ENCODE results near the gene PHYKPL.

The PHYKPL gene

DNA sequence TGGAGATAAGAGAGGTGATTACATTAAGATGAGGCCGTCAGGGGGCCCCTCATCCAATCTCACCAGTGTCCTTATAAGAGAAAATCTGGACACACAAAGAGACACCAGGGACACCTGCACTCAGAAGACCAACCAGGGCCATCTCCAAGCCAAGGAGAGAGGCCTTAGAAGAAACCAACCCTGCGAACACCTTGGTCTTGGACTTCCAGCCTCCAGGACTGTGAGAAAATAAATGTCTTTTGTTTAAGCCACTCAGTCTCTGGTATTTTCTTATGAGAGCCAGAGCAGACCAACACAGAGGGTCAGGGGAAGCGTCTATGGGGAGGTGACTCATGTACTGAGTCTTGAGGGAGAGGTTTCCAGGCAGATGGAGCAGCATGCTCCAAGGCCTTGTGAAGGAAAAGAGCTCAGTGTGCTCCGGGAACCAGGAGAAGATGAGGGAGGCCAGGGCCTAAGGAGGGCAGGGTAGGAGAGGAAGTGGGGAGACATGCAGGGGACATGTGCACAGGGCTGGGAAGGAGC lies 5.4 kb downstream of the PHYKPL start:
- Histone ChIP-seq H3K27me3 (ENCODE audit: insufficient read depth, poor library complexity, severe bottlenecking) (no peaks in the 10 kb centered on the region), H3K27ac (replicated peaks) (no peak overlapping the region), H3K4me3 (replicated peaks; ENCODE audit: insufficient read depth, low read length) (no peak overlapping the region)

DNA sequence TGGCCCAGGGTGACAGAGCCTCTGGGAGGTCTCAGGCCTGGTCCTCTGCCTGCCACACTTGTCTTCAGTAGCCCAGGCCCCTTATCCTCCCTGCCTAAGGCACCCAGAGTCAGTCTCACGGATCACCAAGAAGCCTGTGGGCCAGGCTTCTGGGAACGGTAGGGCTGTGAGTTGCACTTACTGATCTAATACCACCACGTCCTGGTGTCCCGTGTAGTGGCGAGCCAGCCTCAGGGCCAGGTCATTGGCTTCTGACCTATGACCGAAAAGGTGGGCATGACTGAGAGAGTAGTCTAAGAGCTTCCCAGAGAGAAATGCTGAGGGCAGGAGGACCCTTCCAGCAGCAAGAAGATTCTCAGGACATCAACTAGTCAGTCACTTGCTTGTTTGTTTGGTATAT lies 7.4 kb downstream of the PHYKPL start:
- H3K27ac ChIP-seq (replicated peaks), result no peak overlapping the region
- no peak for DNase-seq (ENCODE audit: low read depth in 1 of 2, low spot score in 1 of 2)
- H3K27me3 ChIP-seq (ENCODE audit: insufficient read depth, poor library complexity, severe bottlenecking), result no peaks in the 10 kb centered on the region
- TF ChIP-seq, protein P1, sequence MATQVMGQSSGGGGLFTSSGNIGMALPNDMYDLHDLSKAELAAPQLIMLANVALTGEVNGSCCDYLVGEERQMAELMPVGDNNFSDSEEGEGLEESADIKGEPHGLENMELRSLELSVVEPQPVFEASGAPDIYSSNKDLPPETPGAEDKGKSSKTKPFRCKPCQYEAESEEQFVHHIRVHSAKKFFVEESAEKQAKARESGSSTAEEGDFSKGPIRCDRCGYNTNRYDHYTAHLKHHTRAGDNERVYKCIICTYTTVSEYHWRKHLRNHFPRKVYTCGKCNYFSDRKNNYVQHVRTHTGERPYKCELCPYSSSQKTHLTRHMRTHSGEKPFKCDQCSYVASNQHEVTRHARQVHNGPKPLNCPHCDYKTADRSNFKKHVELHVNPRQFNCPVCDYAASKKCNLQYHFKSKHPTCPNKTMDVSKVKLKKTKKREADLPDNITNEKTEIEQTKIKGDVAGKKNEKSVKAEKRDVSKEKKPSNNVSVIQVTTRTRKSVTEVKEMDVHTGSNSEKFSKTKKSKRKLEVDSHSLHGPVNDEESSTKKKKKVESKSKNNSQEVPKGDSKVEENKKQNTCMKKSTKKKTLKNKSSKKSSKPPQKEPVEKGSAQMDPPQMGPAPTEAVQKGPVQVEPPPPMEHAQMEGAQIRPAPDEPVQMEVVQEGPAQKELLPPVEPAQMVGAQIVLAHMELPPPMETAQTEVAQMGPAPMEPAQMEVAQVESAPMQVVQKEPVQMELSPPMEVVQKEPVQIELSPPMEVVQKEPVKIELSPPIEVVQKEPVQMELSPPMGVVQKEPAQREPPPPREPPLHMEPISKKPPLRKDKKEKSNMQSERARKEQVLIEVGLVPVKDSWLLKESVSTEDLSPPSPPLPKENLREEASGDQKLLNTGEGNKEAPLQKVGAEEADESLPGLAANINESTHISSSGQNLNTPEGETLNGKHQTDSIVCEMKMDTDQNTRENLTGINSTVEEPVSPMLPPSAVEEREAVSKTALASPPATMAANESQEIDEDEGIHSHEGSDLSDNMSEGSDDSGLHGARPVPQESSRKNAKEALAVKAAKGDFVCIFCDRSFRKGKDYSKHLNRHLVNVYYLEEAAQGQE (IDR thresholded peaks at IDR 0.05; ENCODE audit: insufficient replicate concordance, low read depth), result no peak
- TF ChIP-seq, protein P2, sequence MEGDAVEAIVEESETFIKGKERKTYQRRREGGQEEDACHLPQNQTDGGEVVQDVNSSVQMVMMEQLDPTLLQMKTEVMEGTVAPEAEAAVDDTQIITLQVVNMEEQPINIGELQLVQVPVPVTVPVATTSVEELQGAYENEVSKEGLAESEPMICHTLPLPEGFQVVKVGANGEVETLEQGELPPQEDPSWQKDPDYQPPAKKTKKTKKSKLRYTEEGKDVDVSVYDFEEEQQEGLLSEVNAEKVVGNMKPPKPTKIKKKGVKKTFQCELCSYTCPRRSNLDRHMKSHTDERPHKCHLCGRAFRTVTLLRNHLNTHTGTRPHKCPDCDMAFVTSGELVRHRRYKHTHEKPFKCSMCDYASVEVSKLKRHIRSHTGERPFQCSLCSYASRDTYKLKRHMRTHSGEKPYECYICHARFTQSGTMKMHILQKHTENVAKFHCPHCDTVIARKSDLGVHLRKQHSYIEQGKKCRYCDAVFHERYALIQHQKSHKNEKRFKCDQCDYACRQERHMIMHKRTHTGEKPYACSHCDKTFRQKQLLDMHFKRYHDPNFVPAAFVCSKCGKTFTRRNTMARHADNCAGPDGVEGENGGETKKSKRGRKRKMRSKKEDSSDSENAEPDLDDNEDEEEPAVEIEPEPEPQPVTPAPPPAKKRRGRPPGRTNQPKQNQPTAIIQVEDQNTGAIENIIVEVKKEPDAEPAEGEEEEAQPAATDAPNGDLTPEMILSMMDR (IDR thresholded peaks at IDR 0.05; ENCODE audit: insufficient read depth, low read length), result no peak
- no peak for TF ChIP-seq GABPA (IDR thresholded peaks at IDR 0.05; ENCODE audit: low read depth)
- no peak for TF ChIP-seq POLR2AphosphoS5 (IDR thresholded peaks at IDR 0.05; ENCODE audit: low read depth)
- TF ChIP-seq SPI1 (IDR thresholded peaks at IDR 0.05; ENCODE audit: borderline replicate concordance, low read depth), result no peak
- no peak overlapping the region for H3K4me3 ChIP-seq (replicated peaks; ENCODE audit: insufficient read depth, low read length)

More for the DNA sequence above, 5.4 kb downstream of the PHYKPL start:
- no peak for DNase-seq (ENCODE audit: low read depth in 1 of 2, low spot score in 1 of 2)
- TF ChIP-seq GABPA (IDR thresholded peaks at IDR 0.05; ENCODE audit: low read depth) (no peak), POLR2AphosphoS5 (IDR thresholded peaks at IDR 0.05; ENCODE audit: low read depth) (no peak), SPI1 (IDR thresholded peaks at IDR 0.05; ENCODE audit: borderline replicate concordance, low read depth) (no peak)
- TF ChIP-seq, protein P2 (IDR thresholded peaks at IDR 0.05; ENCODE audit: insufficient read depth, low read length), result no peak
- TF ChIP-seq, protein P1 (IDR thresholded peaks at IDR 0.05; ENCODE audit: insufficient replicate concordance, low read depth), result no peak

DNA sequence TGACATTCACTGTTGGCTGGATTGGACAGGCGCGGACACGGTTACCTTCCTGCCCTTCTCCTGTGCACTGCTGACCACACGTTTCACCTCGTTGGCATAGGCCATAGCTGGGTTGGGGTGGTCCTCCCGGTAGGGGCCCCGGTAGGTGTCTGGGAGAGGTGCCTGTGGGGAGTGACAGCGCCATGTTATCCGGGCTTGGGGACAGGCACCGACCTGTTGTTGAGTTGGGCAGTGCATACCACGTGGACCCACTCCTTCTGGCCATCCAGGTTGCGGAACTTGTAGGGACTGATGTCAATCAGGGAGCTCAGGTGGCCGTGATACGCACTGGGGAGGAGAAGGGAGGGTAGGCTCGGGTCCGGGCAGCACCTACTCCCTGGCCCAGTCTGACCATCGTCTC lies 8.2 kb downstream of the PHYKPL start:
- DNase-seq (ENCODE audit: low read depth in 1 of 2, low spot score in 1 of 2), result no peak
- H3K27me3 ChIP-seq (ENCODE audit: insufficient read depth, poor library complexity, severe bottlenecking), result no peaks in the 10 kb centered on the region
- TF ChIP-seq GABPA (IDR thresholded peaks at IDR 0.05; ENCODE audit: low read depth) (no peak), SPI1 (IDR thresholded peaks at IDR 0.05; ENCODE audit: borderline replicate concordance, low read depth) (no peak), POLR2AphosphoS5 (IDR thresholded peaks at IDR 0.05; ENCODE audit: low read depth) (no peak)
- TF ChIP-seq, protein P1 (IDR thresholded peaks at IDR 0.05; ENCODE audit: insufficient replicate concordance, low read depth), result no peak
- TF ChIP-seq, protein P2 (IDR thresholded peaks at IDR 0.05; ENCODE audit: insufficient read depth, low read length), result no peak
- H3K4me3 ChIP-seq (replicated peaks; ENCODE audit: insufficient read depth, low read length), result no peak overlapping the region
- no peak overlapping the region for H3K27ac ChIP-seq (replicated peaks)
